HG03280 (cell line): ENCODE data around the gene S100A5.
"Not testable (repeated sequence)": the region's sequence is repeated elsewhere in the genome, so short reads cannot be mapped to it uniquely, and the experiment has no call there.

ENCODE experiments used
- ATAC-seq: cut with Tn5 transposase; IDR thresholded peaks from one replicate; pipeline ENCODE4 v1.9.1; 2021; ENCODE audit warnings: mild to moderate bottlenecking, moderate library complexity; ENCODE audit not compliant: unreplicated experiment

S100A5 gene

GRCh38 chr1:153540394-153541361 is at the start of gene S100A5:
Gene S100A5, minus strand, starts transcription at chr1:153540934. Its CDS starts 743 bp downstream, at chr1:153540191.
- ATAC-seq, result no peak

GRCh38 chr1:153588482-153588881 is 47.7 kb upstream of the S100A5 start:
- no peak for ATAC-seq

- not testable (repeated sequence) for ATAC-seq
Observed at GRCh38 chr1:153588033-153588432, 47.3 kb upstream of the S100A5 start.

- ATAC-seq, result no peak
Observed at GRCh38 chr1:153587314-153587713, 46.6 kb upstream of the S100A5 start.

- no peak for ATAC-seq
Observed at GRCh38 chr1:153586347-153586746, 45.6 kb upstream of the S100A5 start.

- no peak for ATAC-seq
Observed at GRCh38 chr1:153585006-153585405, 44.3 kb upstream of the S100A5 start.

- ATAC-seq, result no peak
Observed at GRCh38 chr1:153583976-153584375, 43.2 kb upstream of the S100A5 start.

- not testable (repeated sequence) for ATAC-seq
Observed at GRCh38 chr1:153583514-153583913, 42.8 kb upstream of the S100A5 start.

GRCh38 chr1:153582836-153583235 is 42.1 kb upstream of the S100A5 start:
- not testable (repeated sequence) for ATAC-seq

GRCh38 chr1:153578936-153579335 is 38.2 kb upstream of the S100A5 start:
- no peak for ATAC-seq

GRCh38 chr1:153578490-153578889 is 37.8 kb upstream of the S100A5 start:
- ATAC-seq, result no peak

GRCh38 chr1:153577624-153578051 is 36.9 kb upstream of the S100A5 start:
- no peak for ATAC-seq

GRCh38 chr1:153577138-153577537 is 36.4 kb upstream of the S100A5 start:
- ATAC-seq, result no peak

GRCh38 chr1:153575497-153575896 is 34.8 kb upstream of the S100A5 start:
- ATAC-seq, result not testable (repeated sequence)

- ATAC-seq, result not testable (repeated sequence)
Observed at GRCh38 chr1:153575081-153575491, 34.4 kb upstream of the S100A5 start.

- no peak for ATAC-seq
Observed at GRCh38 chr1:153573351-153573750, 32.6 kb upstream of the S100A5 start.

- no peak for ATAC-seq
Observed at GRCh38 chr1:153572569-153573015, 31.9 kb upstream of the S100A5 start.

GRCh38 chr1:153571706-153572105 is 31.0 kb upstream of the S100A5 start:
- no peak for ATAC-seq

GRCh38 chr1:153570874-153571273 is 30.1 kb upstream of the S100A5 start:
- ATAC-seq, result no peak

- no peak for ATAC-seq
Observed at GRCh38 chr1:153569465-153569864, 28.7 kb upstream of the S100A5 start.

- ATAC-seq, result no peak
Observed at GRCh38 chr1:153568367-153569099, 27.8 kb upstream of the S100A5 start.
